Globus pallidus (tissue), 1 donor: Measurements from ENCODE around the gene SMYD3.
A peak's percentile ranks its signal among the peaks of the same experiment; 100 is the strongest.

ENCODE experiments used
- DNase-seq: peaks from one replicate; pipeline ENCODE4 v3.0.0-alpha.2; 2015; ENCODE audit warnings: low spot score

SMYD3 gene

DNA sequence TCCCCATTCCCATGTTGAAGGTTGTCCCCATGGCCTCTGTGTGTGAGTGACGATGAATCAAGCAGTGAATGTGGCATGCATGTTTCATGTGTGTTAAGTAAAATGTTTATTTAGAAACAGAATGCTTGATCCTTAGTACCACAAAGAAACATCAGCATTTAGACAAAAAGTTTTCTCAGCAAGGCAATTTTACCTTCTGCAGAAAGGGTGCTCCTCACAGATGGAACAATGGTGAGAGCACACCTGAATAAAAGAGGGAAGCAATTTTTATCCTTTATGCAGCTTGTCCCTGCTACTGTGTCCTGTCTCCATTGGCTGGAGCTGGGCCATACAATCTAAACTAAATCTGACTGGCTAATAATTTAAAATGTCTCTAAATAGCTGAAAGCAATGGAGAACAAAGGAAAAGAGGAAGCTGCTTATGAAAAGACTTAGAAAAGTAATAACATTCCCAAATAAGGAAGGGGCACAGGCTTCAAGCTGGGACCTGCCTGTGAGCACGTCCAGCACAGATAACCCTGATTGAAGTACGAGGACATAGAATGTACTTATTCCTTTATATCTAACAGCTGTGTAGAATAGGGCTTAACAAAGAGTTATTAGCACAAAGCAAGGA is 8.4 kb upstream of the SMYD3 start:
- no peak for DNase-seq

GRCh38 chr1:246513619-246514343 is 6.7 kb upstream of the SMYD3 start:
- no peak for DNase-seq

DNA sequence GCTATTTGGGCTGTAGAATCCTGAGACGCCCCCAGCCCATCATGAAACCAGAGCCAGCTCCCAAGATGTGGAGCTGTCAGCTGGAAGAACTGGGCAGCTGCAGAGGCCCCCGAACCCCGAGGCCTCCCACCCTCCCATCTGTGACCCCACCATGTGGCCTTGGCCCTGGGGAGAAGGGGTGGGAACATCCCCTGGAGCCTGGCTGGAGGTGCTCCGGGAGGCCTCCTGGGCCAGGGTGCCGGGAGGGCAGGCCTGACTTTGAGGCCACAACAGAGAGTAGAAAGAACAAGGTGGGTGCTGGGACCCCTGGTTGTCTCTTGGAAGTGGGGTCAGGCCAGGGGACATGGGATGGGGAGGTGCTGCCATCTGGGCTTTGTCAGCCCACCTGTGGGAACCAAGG is 6.0 kb upstream of the SMYD3 start:
- DNase-seq, result no peak

DNA sequence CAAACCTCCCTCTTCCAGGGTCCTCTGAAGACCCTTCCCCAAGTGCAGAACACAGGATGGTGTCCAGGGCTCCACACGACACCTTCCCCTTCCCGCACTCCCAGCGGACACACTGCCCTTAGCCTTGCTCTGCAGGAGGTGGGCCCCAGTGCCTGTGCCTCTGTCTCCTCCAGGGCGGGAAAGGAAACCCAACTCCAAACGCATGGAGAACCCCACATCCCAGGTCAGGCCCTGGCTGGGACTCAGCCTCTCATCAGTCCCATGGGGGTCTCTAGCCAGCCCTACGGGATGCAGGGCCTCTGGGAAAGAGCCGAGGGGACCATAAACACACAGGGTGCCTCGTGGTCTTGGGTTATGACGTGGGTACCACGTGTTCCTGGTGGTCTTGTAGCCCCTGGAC is 5.6 kb upstream of the SMYD3 start:
- no peak for DNase-seq

- DNase-seq, result no peak
Observed at GRCh38 chr1:246512230-246512629, 5.2 kb upstream of the SMYD3 start.

GRCh38 chr1:246511203-246511602 is 4.1 kb upstream of the SMYD3 start:
- DNase-seq, result no peak

DNA sequence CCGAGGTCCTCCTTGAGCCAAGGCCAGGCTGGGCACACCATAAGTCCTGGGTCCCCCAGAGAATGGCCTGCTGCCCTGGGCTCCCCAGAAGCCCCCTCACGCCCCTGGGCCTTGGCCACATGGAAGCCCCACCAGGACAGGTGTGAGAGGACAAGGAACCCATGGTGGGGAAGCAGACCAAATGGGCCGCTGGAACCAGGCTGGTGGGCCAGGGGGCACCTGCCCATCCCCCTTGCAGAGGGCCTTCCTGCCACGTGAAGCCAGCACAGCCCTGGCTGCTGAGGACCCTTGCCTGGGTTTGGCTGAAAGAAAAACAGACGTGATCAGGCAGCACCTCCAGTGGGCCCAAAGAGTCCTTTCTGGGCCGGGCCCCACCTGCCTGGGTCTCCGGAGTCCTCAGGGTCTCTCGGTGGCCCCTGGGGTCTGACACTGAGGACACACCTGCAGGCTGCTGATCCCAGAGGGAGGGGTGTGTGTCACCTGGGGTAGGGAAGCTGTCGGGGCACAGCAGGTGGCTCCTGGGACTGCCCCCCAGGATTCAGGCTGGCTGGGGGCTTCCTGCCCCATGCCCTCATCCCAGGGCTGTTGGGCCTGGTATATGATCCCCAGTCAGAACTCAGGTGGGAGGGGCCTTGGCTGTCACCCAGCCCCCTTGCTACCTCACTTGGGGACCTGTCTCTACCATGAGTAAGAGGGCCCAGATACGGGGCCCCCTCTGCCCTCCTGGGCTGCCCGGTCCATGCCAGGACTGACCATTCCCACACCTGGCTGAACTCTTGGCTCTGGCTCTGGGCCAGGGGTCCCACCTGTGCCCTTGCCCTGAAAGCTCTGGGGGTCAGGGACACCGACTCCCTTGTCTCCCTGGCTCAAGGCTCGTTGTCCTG is 3.3 kb upstream of the SMYD3 start:
- DNase-seq, result no peak

GRCh38 chr1:246508897-246509688 is 2.0 kb upstream of the SMYD3 start:
- DNase-seq, result no peak

DNA sequence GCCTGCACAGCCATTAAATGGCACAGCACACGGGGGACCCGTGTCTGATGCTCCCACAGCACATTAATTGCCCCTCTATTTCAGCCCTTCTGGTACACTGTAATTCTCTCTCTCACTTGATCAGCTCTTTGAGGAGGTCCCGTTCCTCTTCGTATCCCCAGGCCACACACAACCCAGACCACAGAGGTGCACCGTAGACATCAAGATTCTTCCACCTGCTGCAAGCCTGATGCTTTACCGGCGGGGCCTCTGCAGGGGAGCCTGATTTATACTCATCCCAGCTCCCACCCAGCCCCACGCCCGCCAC is 759 bp downstream of the SMYD3 start:
- no peak for DNase-seq

DNA sequence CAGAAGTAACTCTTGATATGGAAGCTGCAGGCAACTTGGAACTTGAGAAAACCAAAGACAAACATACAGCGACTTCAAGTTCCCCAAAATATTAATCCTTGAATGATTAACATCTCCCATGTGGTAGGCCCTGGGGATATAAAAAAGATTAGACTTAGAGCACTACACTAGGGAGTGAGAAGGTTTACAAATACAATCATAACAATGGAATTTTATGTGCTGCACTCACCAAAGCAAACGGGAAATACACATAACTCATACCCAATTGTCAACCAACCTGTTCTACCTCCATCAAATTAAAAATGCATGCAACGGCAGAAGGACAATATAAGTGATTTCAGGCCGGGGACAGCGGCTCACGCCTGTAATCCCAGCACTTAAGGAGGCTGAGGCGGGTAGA is 3.7 kb downstream of the SMYD3 start:
- DNase-seq, result no peak

GRCh38 chr1:246497331-246497915 is 9.7 kb downstream of the SMYD3 start:
- DNase-seq, result peak; percentile 65

GRCh38 chr1:246492611-246493245 is 14.4 kb downstream of the SMYD3 start:
- peak; percentile 60 for DNase-seq

DNA sequence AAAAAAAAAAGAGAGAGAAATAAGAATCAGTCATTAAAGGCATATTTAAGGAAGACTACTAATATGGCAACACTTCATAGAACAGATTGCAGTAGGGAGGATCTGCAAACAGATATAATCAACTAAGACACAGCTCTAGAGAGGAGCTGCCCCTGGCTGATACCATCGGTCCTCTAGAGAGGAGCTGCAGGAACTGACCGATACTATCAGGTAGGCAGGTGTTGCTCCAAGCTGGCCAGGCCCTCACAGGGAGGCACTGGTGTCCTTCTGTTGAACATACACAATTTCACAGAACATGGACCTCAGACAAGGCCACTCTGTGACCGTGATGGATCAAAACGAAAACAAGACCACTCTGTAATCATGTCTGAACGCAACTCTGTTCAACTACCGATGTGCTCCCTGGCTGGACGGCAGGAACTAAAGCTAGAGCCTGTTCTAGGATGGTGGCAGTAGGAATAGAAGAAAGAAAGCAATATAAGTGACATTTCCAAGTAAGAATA is 15.5 kb downstream of the SMYD3 start:
- no peak for DNase-seq

- DNase-seq, result no peak
Observed at GRCh38 chr1:246488674-246489073, 18.4 kb downstream of the SMYD3 start.

GRCh38 chr1:246483569-246483933 is 23.5 kb downstream of the SMYD3 start:
- DNase-seq, result no peak

- DNase-seq, result no peak
Observed at GRCh38 chr1:246482805-246483568, 24.1 kb downstream of the SMYD3 start.

GRCh38 chr1:246479061-246479460 is 28.0 kb downstream of the SMYD3 start:
- DNase-seq, result no peak

DNA sequence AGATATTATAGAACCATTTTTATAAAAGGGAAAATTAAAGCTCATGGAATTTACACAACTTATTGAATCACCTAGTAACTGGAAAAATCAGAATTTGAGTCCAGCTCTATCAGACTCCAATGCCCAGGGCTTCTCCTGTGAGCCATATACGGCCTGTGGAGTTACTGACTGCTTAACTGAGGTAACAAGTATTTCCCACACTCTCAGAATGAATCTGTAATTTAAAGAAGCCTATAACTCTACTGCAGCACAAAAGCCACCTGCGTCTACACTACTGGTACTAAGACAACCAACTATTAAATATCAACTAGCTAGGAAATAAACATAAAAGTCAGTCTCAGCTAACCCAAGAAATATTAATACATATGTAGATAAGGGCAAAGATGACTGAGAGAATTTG is 29.4 kb downstream of the SMYD3 start:
- DNase-seq, result no peak

DNA sequence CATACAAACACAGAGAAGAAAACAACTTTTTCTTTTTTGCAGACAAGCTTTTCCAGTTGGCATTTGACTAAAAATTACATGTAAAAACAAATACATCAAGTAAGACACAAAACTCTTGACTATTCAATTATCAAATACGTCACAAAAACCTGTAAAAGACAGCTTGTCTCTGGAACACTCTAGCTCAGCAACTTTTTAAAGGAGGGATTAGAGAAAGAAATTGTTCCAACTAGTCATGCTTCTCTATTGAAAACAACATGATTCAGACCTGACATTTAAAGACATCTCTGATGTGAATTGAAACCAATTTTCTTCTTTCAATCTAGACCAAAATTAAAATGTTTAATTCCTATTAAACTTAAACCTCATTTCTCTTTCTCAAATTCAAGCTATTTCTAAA is 30.3 kb downstream of the SMYD3 start:
- DNase-seq, result no peak

GRCh38 chr1:246471688-246472087 is 35.4 kb downstream of the SMYD3 start:
- DNase-seq, result no peak

- DNase-seq, result no peak
Observed at GRCh38 chr1:246470585-246470984, 36.5 kb downstream of the SMYD3 start.
